NCI-H1694 treated with DMSO at 0.1 percent for 48 hours (cell line): ENCODE measurements around the gene TRIM16.
"Not testable (repeated sequence)": the region's sequence is repeated elsewhere in the genome, so short reads cannot be mapped to it uniquely, and the experiment has no call there.

Experiments
- DNase-seq: peaks from one replicate; lab custom pipeline; 2025; lab: John Stamatoyannopoulos, UW

Gene TRIM16

DNA sequence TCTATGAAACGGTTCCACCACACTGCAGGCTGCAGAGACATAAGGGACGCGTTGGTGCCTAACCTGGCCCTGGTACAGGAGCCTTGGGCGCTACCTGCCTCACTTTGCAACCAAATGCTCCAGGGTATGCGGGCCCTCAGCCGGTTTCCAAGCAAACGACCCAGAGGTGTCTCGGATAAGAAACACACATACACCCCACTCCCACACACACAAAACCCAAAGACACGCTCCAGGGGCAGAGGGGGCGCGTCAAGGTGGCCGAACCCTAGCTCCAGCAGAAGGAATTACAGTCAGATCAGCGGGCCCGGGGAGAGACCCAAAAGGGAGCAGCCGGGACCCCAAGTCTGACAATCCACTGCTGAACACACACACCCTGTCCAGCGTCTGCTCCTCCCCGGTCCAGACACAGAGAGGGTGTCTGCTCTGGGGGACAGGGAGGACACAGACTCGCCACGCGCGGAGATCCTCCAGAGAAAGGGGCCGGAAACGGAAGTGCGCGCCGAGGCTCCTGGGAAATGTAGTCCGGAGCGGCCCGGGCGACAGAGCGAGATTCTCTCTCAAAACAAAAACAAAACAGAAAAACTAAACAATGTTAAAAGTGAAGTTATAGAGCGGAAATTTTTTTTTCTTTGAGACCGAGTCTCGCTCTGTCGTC lies at the start of gene TRIM16:
Gene TRIM16 (minus strand): TSS at position 488 of the 655 bp plus-strand sequence. CDS start 32,702 bp downstream, outside the sequence.
- DNase-seq: peak; percentile 12

DNA sequence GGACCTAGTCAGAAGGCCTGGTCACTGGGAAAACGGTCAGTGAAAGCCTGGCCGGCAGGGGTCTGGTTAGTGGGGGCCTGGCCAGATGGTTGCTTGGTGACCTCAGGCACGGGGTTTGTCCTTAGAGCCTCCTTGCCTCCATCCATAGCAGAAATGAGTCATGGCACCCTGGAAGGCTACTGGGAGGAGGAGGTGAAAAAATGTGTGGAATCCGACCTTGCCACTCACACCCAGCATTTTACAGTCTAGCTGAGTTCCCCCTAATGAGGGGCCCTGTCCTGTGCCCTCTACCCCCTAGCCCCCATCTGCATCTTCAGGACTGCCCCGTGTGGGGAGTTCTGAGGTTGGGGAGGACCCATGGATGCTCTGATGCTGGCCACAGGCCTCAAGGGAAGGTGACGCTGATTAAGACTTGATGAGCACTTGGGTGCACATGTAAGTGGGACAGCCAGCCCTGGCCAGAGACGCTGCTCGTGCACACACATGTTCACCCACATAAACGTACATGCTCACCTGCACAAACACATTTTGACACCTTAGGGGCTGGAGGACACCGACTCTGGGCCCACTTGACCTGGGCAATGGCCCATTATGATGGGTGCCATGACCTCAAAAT lies 49.2 kb upstream of the TRIM16 start:
- not testable (repeated sequence) for DNase-seq

DNA sequence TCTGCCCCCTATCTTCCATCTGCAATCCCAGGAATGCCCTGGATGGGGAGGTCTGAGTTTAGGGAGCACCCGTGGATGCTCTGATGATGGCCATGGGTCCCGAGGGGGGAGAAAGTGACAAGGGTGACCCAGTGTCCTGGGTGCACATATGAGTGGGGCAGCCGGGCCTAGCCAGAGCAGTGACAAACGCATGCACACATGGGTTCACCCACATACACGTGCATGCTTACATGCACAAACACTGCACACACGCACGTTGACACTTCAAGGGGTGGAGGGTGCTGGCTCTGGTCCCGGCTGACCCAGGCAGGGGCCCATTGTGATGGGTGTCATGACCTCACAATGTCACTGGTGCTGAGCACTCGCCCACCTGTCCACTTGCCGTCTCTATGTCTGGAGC lies 47.8 kb upstream of the TRIM16 start, which contains the start of gene TBC1D26:
Gene TBC1D26 (plus strand): TSS at position 384 of the 400 bp plus-strand sequence. CDS start 3,066 bp downstream, outside the sequence.
- DNase-seq: not testable (repeated sequence)

DNA sequence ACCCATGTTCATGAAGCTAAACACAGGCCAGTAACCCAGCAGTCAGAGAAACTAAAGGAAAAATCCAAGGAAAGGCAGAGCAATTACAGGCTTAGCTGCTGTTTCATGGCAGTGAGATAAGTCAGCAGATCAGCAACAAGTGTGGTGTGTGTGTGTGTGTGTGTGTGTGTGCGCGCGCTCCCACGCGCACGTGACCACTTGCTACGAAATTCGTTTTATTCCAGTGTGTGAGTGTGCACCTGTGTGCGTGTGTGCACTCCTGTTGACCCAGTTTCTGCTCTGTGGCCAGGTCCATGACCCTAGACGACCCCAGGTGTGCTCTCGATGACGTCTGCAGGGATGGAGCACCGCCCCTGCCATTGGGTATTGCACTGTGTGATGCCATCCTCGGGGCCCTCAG lies 46.4 kb upstream of the TRIM16 start:
- not testable (repeated sequence) for DNase-seq

DNA sequence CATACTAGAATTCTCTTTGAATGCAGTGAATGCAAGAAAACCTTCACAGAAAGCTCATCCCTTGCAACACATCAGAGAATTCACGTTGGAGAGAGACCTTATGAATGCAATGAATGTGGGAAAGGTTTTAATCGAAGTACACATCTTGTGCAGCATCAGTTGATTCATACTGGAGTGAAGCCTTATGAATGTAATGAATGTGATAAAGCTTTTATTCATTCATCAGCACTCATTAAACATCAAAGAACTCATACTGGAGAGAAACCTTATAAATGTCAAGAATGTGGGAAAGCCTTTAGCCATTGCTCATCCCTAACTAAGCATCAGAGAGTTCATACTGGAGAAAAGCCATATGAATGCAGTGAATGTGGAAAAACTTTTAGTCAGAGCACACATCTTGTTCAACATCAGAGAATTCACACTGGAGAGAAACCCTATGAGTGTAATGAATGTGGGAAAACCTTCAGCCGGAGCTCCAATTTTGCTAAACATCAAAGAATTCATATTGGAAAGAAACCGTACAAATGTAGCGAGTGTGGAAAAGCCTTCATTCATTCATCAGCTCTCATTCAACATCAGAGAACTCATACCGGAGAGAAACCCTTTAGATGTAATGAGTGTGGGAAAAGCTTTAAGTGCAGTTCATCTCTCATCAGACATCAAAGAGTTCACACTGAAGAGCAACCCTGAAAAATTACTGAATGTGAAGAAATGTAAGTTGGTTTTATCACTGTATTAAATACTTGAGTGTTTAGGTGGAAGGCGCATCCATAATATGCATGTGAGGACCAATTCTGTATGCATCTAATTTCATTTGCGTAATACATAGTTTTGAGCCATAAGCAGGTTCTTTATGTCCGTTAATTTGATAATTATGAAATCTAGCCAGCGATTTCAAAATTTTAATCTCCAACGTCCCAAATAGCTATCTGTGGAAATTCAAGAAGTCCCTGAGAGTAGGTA lies 32.8 kb upstream of the TRIM16 start:
- DNase-seq: not testable (repeated sequence)

DNA sequence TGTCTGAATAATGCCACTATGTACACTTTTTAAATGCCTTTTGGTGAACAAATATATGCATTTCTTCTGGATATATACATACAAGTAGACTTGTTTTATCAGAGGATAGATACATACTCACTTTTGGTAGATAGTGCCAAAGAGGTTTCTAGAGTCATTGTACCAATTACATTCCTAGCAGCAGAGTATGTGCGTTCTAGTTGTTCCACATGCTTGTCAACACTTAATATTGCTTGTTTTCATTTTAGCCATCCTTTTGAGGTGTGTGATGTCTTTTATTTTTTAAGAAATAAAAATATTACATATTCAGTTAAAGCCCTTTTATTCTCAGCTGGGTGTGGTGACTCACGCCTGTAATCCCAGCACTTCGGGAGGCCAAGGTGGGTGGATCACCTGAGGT lies 24.8 kb upstream of the TRIM16 start:
- not testable (repeated sequence) for DNase-seq

DNA sequence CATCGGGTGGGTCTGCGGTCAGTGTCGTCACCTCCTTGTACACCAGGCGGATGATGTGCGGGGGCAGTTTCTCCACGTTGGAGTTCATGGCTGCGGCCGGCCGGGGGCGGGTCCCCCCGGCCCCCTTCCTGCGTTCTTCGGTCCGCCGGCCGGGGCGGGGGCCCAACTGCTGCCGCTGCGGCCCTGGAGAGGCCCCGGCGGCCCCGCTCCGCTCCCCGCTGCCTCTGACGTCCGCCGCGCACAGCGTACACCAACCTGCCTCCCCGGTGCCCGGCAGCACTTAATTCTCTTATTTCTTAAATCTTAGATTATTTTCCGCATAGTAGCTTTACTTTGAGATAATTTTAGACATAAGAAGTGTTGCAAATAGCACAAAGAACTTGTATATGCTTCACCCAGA lies 20.7 kb upstream of the TRIM16 start:
- DNase-seq: not testable (repeated sequence)

DNA sequence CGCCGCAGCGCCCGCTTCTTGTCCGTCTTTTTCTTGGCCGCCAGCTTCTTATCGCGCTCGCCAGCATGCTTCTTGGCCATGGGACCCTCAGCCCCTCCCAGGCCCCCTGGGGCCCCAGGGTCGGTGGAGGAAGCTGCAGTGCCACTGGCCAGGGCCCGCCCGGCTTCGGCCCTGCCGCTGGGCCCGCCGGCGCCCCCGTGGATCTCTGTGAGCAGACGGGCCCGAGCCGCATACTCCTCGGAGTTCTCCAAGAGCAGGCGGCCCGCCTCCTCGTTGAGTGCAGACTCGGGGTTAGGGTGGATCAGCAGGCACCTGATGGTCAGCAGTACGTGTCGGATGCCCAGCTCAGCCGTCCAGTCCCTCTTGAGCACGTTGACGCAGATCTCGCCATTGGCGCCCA lies 20.1 kb upstream of the TRIM16 start:
- not testable (repeated sequence) for DNase-seq

DNA sequence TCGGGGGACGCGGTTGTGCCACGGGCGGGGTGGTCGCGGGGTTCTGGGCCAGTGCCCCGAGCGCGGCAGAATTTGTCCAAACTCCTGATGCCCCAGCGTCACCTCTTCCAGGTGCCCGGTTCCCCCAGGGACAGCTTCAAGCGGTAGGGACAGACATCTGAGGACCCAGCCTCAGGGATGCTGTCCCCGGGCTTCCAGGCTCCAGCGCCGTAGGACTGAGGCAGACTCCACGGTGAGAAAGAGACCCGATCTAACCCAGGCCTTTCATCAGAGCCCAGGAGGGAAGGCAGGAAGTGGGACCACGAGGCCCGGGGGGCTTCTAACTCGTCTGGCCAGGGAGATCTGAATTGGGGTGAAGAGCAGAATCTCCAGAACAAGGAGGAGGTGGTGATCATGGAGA lies 15.8 kb upstream of the TRIM16 start:
- DNase-seq: not testable (repeated sequence)

DNA sequence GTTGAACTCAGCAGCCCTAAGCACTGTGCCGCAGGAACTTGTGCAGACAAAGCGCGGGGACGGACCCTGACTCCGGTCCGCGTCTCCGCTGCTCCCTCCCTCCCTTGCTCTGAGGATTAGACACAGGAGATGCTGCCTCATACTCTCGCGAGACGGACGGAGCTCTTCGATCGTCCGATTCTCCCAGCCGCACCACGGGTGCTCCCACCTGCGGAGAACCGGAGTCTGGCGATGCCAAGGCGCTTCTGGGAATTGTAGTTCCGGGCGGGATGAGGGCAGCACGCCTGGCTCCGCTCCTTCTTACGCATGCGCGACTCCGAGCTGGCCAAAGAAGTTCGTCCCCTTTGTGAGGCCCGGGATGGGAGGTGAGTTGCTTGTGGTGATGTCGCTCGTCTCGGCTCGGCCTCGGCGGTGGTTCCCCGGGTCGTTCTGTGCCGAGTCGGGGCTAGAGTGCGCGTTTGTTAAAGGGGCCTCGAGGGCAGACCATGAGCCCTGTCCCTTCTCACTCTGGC lies 15.4 kb upstream of the TRIM16 start, which contains the start of gene ZNF286A:
Gene ZNF286A (plus strand): TSS at position 340 of the 512 bp plus-strand sequence. CDS start 578 bp downstream, outside the sequence.
- DNase-seq: peak; percentile 99

DNA sequence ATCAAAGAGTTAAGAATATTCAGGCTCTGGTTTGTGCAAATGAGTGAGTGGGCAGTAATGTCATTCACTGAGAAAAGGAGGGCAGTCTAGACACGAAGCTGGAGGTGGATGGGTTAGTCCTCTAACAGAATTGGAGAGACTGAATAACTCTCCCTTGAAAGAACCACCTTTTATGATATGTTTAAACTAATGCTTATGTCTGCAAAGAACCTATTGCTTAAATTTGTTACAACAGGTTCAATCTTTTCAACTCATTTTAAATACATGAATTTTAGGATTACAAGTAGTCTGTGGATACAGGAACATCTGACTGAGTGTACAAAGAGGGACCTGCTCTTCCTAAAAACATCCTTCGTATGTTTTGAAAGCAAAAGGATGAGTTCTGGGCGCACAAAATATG lies 14.9 kb upstream of the TRIM16 start:
- peak; percentile 42 for DNase-seq

DNA sequence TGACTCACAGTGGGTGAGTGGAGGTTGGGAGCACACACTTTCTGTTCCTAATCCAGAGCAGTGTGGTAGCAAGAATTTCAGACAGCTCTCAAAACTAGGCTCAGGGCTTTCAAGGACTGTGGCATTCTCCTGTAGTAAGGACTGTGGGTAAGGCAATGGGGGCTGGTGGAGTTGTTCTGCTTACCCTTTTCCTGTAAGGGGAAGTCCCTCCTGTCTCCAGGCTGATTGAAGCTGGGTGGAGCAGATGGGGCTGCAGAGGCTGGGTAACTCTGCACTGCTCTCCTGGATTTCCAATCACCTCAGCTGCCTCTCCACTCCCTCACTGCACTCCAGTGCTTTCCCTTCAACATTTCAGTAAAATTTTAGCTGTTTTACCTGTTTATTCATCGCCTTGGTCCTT lies 3.4 kb upstream of the TRIM16 start:
- not testable (repeated sequence) for DNase-seq

DNA sequence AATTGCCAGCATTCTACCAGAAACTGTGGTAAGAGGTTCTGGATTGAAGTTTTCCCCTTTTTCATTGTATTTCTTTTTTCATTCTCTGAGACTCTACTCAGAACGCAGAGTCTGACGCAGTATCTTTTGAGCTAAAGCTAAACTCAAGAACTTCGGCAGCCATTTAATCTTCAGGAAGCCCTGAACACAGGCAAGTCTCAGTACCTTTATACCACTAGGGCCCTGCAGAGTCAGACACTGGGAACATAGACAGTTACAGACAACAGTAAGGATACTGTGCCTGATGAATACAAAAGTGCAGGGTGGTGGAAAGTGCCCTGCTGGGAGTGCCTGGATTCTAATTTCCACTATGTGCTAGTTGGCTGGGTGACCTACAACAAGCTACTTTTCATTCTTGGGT lies 976 bp downstream of the TRIM16 start:
- DNase-seq: not testable (repeated sequence)

DNA sequence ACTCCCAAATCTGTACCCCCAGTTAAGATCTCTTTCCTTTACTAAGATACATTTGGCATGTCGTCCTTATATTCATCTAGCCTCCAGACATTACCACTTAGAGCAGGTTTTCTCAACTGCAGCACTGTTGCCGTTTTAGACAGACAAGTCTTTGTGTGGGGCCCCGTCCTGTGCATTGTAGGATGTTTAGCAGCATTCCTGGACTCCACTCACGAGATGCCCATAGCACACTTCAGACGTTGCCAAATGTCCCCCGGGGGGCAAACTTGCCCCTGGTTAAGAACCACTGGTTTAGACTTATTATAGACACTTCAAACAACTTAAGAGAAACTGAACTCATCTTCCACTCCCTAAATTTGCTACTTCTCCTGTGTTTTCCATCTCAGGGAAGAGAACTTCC lies 8.1 kb downstream of the TRIM16 start:
- not testable (repeated sequence) for DNase-seq

DNA sequence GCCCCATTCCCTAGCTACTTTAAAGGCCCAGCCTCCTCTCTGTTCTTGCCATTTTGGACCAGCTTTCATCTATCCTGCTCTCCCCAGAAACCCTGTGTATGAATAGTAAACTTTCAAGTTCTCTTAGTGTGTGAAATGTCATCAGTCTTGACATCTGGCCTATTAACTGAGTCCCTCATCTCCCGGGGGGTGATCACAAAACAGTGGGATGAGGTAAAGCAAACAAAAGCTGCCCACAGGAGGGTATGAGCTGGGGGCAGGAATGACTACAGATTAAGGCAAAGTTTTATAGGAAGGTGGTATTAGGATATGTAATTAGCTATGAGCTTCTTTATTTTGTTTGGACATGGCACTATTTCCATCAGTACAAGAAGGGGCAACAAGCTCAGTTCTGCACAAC lies 9.5 kb downstream of the TRIM16 start:
- DNase-seq: not testable (repeated sequence)

DNA sequence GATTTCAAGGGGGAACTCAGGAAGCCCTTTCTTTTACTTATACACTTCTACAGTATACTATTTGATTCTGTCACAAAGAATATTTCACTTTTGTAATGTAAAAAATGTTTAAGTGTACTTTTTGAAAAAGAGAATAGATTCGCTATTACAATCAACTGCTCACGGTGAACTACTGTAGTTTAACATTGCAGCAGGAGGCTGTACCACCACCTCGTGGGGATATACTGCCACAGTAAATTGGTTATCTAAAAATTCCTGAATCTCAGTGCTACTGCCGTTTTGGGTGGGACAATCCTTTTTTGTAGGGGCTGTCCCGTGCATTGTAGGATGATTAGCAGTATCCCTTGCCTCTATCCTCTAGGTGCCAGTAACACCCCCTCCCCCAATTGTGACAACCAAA lies 14.6 kb downstream of the TRIM16 start:
- not testable (repeated sequence) for DNase-seq

DNA sequence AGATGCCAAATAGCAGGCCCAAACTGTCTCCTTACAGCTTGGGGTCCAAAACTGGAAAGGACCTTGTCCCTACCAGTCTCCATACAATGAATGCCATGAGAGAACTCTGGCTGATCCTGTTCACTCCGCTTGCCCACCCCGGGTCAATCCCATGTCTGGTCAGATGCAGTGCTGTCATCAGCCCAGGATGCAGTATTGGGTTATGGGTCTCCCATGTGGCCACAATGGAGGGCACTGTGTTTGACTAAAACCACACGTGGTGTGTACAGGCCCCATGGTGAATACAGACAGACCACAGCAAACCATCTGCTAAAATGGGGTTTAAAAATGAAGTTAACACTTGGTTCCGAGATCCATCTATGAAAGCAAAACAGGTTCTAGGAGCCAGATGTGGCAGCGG lies 20.4 kb downstream of the TRIM16 start:
- no peak for DNase-seq

DNA sequence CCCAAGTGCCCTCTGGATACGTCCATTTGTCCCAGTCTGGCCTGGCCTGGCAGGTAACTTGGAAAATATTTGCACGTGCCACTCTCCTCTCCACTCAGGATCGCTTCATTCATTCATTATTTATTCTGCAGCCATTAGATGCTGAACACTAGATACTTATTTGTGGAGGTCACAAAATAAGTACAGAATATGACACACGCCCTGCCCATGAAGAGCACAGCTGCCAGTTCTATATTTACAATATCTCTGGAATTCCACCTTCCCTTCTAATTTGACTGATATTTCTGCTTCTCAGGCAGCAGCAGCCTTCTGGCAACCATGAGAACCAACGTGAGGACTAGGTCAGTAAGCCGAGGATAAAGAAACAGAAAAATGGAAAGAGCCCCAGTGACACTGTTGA lies 20.9 kb downstream of the TRIM16 start:
- no peak for DNase-seq

DNA sequence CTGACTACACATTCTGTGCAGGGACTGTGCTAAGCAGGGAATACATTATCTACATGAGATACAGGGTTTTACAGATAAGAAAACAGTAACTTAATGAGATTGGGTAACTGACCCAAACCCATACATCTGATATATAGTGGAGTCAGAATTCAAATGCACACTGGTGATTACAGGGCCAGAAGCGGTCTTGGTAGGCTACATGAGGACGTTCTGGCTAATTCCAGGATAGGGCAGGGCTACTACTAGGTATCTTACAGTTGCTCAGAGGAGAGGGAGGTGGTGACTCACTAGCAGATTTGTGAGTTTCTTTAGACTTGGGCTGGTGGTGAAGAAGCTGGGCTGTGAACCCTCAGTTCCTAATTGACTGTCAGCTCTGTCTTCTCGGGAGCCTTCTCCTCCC lies 21.4 kb downstream of the TRIM16 start:
- DNase-seq: no peak

DNA sequence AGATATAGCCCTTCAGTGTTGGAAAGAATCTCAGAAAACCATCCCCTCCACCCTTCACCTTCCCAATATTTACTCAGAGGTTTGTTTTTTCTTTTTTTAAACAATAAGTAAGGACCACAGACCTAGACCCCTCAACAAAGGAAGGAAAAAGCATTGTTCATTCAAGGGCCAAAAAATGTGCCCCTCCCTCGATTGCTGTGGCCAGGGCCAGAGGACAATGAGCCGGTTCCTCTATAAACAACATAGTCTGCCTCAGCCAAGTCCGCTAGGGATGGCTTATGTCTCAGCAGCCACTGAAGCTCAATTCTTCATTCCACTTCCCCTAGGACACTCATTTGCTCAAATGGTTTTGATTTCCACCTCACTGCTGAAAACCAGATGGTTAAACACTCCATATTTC lies 24.0 kb downstream of the TRIM16 start:
- DNase-seq: no peak

DNA sequence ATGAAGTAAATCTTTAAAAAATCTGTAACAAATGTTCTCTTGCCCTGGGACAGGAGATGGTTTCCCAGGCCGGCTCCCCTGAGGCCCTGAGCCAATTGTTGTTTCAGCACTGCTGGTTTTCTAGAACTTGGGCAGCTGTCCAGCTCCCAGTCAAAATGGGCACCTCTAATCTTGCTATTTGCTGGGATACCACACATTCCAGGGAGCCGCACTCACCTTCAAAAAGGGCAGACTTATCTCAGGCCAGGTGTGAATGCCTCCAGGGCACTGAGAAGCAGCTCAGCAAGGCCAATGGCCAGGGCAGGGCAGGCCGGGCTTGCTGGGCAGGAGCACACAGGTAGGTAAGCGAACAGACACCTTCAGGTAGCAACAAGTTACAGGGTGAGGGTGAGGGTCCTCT lies 24.4 kb downstream of the TRIM16 start:
- no peak for DNase-seq

DNA sequence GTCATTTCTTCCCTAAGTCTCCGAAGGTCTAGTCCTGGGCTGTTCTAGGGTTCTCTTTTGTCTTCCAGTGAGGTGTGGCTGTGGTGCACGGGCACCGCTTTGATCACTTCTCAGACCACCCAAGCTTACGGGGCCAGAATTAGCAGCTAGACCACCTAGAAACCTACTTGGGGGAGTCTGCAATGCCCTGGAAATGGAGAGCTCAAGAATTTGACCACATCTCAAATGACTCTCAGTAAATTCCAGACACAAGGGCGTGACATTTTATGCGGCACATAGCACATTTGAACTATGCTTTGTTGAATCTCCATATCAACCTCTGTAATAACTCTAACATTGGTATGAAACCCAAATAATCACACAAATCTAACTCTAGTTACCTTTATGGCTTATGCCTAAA lies 24.9 kb downstream of the TRIM16 start:
- DNase-seq: no peak
